Cerebellar cortex (tissue), 1 donor: ENCODE data around the gene SDK2.
"Not testable (repeated sequence)": the region's sequence is repeated elsewhere in the genome, so short reads cannot be mapped to it uniquely, and the experiment has no call there.

Experiments
- DNase-seq: peaks from one replicate; pipeline ENCODE4 v3.0.0-alpha.2; 2015; ENCODE audit warnings: low spot score

Gene SDK2

GRCh38 chr17:73323409-73324159, 320.7 kb downstream of the SDK2 start:
- no peak for DNase-seq

- no peak for DNase-seq
Observed at GRCh38 chr17:73320601-73321264, 323.5 kb downstream of the SDK2 start.

- DNase-seq, result no peak
Observed at GRCh38 chr17:73319766-73320165, 324.5 kb downstream of the SDK2 start.

DNA sequence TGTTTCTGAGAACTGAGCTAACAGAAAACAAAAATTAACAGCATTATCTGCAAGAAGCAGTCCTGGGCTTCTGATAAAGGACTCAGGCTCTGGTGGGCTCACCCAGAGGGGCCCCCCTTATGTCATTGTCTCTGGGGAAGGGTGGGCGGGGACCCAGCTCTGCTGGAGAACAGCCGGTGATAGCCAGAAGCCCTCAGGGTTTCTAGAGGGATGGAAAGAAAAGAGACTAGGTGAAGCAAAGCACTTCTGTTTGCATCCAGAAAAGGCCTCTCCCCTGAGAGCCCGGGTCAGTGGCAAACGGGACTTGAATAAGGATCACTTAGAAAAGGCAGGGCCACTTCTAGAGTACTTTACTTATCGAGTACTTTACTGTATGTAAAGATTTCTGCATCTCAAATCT, 325.4 kb downstream of the SDK2 start:
- DNase-seq, result no peak

DNA sequence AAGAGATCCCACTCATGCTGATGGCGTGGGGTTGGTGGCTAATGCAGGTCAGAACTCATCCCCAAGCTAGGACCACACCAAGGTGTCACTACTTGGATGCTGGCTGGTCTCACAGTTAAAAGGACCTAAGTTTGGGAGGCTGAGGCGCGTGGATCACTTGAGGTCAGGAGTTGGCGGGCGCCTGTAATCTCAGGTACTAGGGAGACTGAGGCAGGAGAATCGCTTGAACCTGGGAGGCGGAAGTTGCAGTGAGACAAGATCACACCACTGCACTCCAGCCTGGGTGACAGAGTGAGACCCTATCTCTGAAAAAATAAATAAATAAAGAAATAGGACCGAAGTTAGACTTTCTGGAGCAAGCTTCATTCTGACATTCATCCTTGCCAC, 325.8 kb downstream of the SDK2 start:
- DNase-seq, result no peak

DNA sequence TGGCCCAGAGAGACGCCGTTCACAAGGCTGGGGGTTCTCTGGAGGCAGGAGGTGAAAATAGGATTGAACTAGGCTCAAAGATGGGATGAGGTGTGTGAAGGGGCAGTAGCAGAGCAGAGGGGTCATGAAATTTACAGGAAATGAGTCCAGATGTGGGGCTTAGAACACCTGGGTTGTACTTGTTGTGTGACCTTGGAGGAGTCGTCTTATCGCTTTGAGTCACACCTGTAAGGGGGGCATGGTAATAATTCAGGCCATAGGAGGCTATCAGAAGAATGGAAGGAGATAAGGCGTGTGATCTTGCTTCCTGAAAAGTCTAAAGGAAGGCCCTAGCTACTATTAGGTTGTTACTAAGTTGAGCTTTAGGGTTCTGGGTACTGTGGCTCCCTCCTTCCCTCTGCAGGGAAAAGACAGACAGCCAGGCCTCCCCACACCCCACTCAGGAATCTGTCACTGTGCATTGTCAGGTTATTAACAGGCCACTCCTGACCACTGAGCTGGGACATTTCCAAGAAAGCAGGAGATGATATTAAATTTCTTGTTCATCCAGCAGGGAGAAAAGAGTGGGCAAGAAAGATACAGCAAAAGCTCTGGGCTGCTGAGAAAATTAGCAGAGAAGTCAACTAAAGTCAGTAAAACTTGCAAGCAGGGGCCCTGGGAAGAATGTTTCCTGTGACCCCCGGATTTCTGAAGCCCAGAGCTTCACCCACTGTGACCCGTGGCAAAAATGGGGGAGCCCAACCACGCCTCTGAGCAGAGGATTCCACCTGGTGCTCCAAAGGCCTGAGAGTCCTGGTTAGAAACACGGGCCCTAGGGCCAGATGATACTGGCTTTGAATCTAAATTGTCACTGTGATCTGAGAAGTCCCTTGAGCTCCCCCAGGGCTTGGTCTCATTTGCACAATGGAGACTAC, 326.5 kb downstream of the SDK2 start:
- DNase-seq, result no peak

DNA sequence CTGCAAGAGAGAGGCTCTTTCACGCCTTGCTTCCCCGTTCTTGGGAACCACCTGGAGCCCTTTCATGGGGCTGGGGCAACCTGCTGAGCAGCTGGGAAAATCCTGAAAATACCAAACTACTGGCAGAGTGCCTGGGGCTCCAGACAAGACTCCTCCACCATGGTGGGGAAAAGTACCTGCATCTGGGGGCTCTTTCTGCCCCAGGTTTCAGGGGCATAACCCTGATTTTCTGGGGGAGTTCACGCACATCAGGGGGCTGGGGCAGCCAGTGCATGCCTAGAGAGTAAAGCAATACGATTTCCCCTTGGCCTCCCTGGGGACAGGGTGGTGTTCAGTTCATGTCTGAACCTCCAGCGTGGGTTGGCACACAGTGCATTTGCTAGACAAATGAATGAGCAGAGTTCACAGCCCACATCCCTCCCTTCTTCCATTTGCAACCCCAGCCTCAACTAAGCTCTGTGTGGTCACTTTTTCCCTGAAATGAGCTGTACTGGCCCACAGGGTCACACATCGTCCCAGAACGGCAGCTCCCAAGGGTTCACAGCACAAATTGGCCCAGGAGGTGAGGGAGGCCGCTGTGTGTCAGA, 327.2 kb downstream of the SDK2 start:
- no peak for DNase-seq

GRCh38 chr17:73315471-73315870, 328.8 kb downstream of the SDK2 start:
- DNase-seq, result no peak

- no peak for DNase-seq
Observed at GRCh38 chr17:73313526-73314127, 330.6 kb downstream of the SDK2 start.

- not testable (repeated sequence) for DNase-seq
Observed at GRCh38 chr17:73312887-73313286, 331.4 kb downstream of the SDK2 start.

GRCh38 chr17:73311781-73312641, 332.2 kb downstream of the SDK2 start, which contains the start of gene CDC42EP4:
TSS of gene CDC42EP4 (minus strand) at chr17:73312001. CDS start at chr17:73286500, 25,501 bp downstream.
- DNase-seq, result peak; percentile 92

- DNase-seq, result no peak
Observed at GRCh38 chr17:73311428-73311780, 332.8 kb downstream of the SDK2 start.

DNA sequence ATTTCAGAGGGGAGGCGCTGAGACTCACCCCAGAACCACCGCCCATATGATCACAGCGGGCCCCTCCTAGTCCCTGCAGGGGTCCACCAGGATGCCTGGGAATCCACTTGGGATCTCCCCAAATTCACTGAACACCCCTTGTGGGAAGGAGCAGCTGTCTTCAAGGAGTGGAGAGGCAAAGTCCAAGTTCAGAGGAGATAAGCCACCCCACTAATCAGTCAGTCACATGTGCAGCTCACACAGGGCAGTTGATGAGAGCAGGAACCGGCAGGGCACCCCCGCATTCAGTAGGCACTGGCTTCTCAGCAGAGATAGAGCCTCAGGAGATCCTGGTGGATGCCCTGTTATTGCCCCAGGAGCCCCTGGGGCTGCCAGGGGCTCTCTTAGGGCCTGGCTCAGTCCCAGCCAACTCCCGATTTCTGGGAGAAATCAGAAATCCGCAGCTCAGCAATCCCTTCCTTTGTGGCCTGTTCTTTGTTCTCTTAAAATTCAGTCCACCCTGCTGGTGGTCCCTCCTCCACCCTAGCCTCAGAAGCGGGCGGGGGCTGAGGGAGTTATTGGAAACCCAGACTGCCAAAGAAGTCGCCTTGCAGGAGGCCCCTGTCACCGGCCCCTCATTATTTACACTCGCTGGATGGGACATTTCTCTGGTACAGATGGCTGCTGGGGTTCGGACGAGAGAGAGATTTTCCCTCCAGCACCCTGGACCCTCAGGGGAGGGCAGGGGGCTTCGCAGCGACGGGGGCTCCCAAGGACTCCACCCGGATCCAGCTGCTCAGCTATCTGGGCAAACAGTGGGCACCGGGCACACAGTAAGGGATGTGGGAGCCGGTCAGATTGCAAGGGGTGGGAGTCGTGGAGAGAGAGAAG, 334.3 kb downstream of the SDK2 start:
- DNase-seq, result no peak

DNA sequence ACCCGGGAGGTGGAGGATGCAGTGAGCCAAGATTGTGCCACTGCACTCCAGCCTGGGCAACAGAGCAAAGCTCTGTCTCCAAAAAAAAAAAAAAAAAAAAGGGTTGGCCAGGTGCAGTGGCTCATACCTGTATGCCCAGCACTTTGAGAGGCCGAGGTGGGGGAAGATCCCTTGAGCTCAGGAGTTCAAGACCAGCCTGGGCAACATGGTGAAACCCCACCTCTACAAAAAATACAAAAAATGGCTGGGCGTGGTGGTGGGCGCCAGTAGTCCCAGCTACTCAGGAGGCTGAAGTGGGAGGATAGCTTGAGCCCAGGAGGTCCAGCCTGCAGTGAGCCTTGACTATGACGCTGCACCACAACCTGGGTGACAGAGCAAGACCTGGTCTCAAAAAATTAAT, 335.3 kb downstream of the SDK2 start:
- DNase-seq, result not testable (repeated sequence)

GRCh38 chr17:73308017-73308823, 336.0 kb downstream of the SDK2 start:
- no peak for DNase-seq

DNA sequence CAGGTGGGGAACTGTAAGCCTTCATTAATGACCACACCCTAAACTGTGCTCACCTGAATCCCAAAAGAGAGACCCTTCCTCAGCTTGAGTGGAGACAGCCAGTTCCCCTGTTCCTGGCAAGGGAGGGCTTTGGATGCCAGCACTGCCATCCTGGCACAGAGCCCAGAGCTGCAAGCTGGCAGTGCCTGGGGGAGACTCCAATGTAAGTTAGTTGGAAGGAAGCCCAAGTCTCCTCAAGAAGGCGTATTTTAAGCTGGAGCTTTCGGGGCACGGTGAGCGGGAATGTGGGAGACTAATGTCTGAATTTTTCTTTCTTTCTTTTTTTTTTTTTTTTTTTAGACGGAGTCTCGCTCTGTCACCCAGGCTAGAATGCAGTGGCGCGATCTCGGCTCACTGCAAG, 337.1 kb downstream of the SDK2 start:
- peak; percentile 66 for DNase-seq

DNA sequence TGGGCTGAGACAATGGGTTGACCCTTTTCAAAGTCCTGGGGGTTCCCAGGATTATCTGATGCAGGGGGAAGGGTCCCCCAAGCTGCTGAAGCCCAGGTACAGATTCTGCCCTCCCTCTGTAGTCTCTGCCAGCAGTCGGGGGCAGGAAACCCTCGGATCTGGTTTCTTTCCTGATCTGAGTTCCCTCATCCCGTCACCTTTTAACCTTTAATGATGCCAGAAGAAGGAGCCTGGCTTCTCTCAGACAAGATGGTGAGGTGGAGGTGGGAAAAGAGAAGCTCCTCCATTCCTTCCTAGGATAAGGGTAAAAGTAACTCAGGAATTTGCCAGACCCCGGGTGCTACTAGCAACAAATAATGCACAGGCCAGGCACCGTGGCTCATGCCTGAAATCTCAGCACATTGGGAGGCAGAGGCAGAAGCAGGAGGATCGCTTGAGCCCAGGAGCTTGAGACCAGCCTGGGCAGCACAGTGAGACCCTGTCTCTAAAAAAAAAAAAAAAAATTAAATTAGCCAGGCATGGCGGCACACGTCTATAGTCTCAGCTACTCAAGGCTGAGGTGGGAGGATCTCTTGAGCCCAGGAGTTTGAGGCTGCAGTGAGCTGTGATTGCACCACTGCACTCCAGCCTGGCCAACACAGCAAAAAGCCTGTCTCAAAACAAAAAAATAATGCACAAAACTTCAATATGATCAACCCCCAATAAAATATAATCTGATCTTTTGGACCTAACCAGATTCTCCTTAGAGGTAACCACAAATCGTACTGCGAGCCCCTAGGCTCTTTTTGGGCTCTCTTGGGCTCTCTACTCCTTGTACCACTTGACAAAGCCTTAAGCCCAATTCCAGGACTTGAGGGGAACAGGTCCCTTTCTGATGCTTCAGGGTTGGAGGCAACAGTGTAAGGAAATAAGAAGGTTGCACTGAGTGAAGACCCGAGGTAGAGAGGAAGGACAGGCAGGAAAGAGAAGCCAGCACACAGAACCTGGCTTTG, 338.1 kb downstream of the SDK2 start:
- no peak for DNase-seq
